HG02943 (cell line): Measurements from ENCODE around the gene LOXL4.

Experiments used
- ATAC-seq: cut with Tn5 transposase; IDR thresholded peaks from one replicate; pipeline ENCODE4 v1.9.1; 2021; ENCODE audit warnings: mild to moderate bottlenecking, low read depth, moderate library complexity; ENCODE audit not compliant: unreplicated experiment

LOXL4 gene

DNA sequence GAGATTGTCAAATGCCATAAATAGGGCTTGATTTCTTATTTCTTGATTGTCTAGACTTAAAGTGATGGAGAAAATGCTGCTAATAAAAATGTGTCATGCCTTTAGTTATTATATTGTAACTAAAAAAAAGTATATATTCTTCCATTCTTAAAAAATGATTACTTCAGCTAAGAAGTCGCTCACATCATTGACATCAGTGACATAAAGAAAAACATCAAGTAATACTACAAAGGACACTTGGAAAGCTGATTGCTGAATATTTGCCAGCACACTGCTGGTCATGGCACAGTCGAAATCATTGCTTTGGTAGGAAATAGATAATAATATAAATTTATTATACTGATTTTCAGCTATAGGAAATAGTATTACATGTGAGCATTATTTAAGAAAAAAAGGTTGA lies 62.6 kb downstream of the LOXL4 start:
- ATAC-seq = no peak

DNA sequence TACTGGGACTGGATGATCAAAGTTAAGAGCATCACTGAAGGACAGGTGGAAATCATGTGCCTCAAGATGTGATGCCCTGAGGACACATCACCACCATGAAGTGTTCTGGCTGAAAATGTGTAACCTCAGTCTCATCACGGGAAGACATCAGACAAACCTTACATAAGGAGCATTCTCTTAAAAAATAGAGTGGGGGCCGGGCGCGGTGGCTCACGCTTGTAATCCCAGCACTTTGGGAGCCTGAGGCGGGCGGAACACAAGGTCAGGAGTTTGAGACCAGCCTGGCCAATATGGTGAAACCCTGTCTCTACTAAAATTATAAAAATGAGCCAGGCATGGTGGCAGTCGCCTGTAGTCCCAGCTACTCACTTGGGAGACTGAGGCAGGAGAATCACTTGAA lies 65.6 kb downstream of the LOXL4 start:
- ATAC-seq = no peak

DNA sequence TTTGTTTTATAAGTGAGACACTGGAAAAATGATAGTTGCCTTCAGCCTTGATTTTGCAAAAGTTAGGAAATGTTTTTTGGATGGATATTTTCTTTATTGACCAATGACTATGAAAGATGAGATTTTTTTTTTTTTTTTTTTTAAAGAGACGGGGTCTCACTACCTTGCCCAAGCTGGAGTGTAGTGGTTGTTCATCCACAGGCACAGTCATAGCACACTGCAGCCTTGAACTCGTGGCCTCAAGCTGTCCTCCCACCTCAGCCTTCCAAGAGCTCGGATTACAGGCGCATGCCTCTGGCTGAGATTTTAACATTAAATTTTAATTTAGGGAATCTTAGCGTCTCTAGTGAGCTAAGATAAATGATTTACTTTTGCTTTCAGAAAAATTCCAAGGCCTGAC lies 66.2 kb downstream of the LOXL4 start:
- ATAC-seq = no peak
